Gastroesophageal sphincter (tissue), 4 donors: ENCODE data around the gene CCNH. TPM values are rescaled to one million over a fixed set of nuclear protein-coding genes. Genes with fewer than 3 reads are reported as not detected.

Experiments used
- ATAC-seq: fragments of 150-250 bp; one replicate; pipeline ENCODE4 v1.9.1; 2016; ENCODE audit warnings: mild to moderate bottlenecking, moderate library complexity
- H3K27ac ChIP-seq, 4 donors: fragments of 200-600 bp; sonication (generic) in 3 of 4; 1 replicate in 3 of 4; 2 replicates in 1 of 4; pipeline ENCODE4 v1.5.1; 2016 to 2019
- H3K27me3 ChIP-seq: fragments of 200-600 bp; sonication (generic); one replicate; pipeline ENCODE4 v1.5.1; 2019
- H3K36me3 ChIP-seq, 2 donors: fragments of 200-600 bp; sonication (generic); one replicate each; pipeline ENCODE4 v1.5.1; 2019; ENCODE audit warnings: control low read depth in 1 of 2
- H3K4me1 ChIP-seq, 3 donors: fragments of 200-600 bp; sonication (generic); 1 replicate in 2 of 3; 2 replicates in 1 of 3; pipeline ENCODE4 v1.5.1; 2016 to 2019; ENCODE audit warnings: control low read depth in 2 of 3
- H3K4me3 ChIP-seq, 2 donors: fragments of 200-600 bp; sonication (generic); one replicate each; pipeline ENCODE4 v1.5.1; 2019; ENCODE audit warnings: mild to moderate bottlenecking in 1 of 2, moderate library complexity in 1 of 2
- H3K9me3 ChIP-seq, 3 donors: fragments of 200-600 bp; sonication (generic); one replicate each; pipeline ENCODE4 v1.5.1; 2017 to 2019; ENCODE audit warnings: control low read depth in 2 of 3
- EP300 ChIP-seq: sonication (generic); formaldehyde crosslinking; IDR thresholded peaks from one replicate; pipeline ENCODE4 v1.6.1; 2017; ENCODE audit warnings: antibody characterized with exemption, mild to moderate bottlenecking
- POLR2A ChIP-seq, 2 donors: fragments of 450-650 bp; IDR thresholded peaks; one replicate each; pipeline ENCODE4 v1.6.1; 2017; ENCODE audit warnings: antibody characterized with exemption in 2 of 2, mild to moderate bottlenecking in 2 of 2, moderate library complexity in 1 of 2
- POLR2AphosphoS5 ChIP-seq: sonication (generic); formaldehyde crosslinking; IDR thresholded peaks from one replicate; pipeline ENCODE4 v1.6.1; 2017; ENCODE audit warnings: antibody characterized with exemption
- WGBS, 2 donors: methylation state at CpG; one replicate each; pipeline ENCODE4 v1.1.5; 2018; ENCODE audit warnings: low coverage in 1 of 2; 5-methylcytosine and 5-hydroxymethylcytosine counted together
- total RNA-seq, 4 donors: library from RNA; depleted of rRNA; stranded (reverse); fragments of >200 nt; gene quantifications; one replicate each; pipeline ENCODE4 v1.1.0, GENCODE V29; 2016
- TF ChIP-seq, protein P1 (sequence below), 4 experiments: fragments of 200-600 bp in 2 of 4; fragments of 450-650 bp in 2 of 4; sonication (generic) in 1 of 4; IDR thresholded peaks; one replicate each; pipeline ENCODE4 v1.5.1; 2017 to 2019; ENCODE audit warnings: antibody characterized with exemption in 4 of 4, mild to moderate bottlenecking in 2 of 4, moderate library complexity in 2 of 4

CCNH gene
- total RNA-seq, 4 donors from 2014 or later: 32.0 to 125 (median 81.0) TPM

GRCh38 chr5:87393331-87393730 lies 19.4 kb downstream of the CCNH start:
- H3K4me1 ChIP-seq: peaks cover 10 to 41% (median 13%) of the 10 kb centered on the region in 3 donors
- peak overlapping the region; percentile 58 to 63 (median 61) for H3K27ac ChIP-seq
- ATAC-seq: peak; percentile 69
- H3K9me3 ChIP-seq: no peaks in the 10 kb centered on the region
- no peaks in the 10 kb centered on the region for H3K27me3 ChIP-seq
- 23 to 41% methylated on average over 2 of the region's 2 CpGs for WGBS, 2 donors
- H3K4me3 ChIP-seq: no peak overlapping the region
- peaks cover 4 to 92% of the 10 kb centered on the region in 2 donors for H3K36me3 ChIP-seq
- TF ChIP-seq, protein P1, sequence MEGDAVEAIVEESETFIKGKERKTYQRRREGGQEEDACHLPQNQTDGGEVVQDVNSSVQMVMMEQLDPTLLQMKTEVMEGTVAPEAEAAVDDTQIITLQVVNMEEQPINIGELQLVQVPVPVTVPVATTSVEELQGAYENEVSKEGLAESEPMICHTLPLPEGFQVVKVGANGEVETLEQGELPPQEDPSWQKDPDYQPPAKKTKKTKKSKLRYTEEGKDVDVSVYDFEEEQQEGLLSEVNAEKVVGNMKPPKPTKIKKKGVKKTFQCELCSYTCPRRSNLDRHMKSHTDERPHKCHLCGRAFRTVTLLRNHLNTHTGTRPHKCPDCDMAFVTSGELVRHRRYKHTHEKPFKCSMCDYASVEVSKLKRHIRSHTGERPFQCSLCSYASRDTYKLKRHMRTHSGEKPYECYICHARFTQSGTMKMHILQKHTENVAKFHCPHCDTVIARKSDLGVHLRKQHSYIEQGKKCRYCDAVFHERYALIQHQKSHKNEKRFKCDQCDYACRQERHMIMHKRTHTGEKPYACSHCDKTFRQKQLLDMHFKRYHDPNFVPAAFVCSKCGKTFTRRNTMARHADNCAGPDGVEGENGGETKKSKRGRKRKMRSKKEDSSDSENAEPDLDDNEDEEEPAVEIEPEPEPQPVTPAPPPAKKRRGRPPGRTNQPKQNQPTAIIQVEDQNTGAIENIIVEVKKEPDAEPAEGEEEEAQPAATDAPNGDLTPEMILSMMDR (IDR thresholded peaks at IDR 0.05): no peak
- TF ChIP-seq EP300 (no peak), POLR2A (IDR thresholded peaks at IDR 0.05) (no peak), POLR2AphosphoS5 (peak; percentile 63)

GRCh38 chr5:87392801-87393200 lies 19.9 kb downstream of the CCNH start:
- H3K36me3 ChIP-seq: peaks cover 2 to 92% of the 10 kb centered on the region in 2 donors
- no peak overlapping the region for H3K4me3 ChIP-seq
- ATAC-seq: no peak
- H3K27ac ChIP-seq: peak overlapping the region in 3 of 4 donors; percentile 58 to 63 (median 63)
- H3K4me1 ChIP-seq: peaks cover 10 to 41% (median 13%) of the 10 kb centered on the region in 3 donors
- WGBS, 2 donors: 39 to 41% methylated on average over 3 to 4 of the region's 4 CpGs
- no peaks in the 10 kb centered on the region for H3K9me3 ChIP-seq
- TF ChIP-seq POLR2A (IDR thresholded peaks at IDR 0.05) (no peak), EP300 (no peak), POLR2AphosphoS5 (no peak)
- TF ChIP-seq, protein P1 (IDR thresholded peaks at IDR 0.05): no peak
- no peaks in the 10 kb centered on the region for H3K27me3 ChIP-seq

DNA sequence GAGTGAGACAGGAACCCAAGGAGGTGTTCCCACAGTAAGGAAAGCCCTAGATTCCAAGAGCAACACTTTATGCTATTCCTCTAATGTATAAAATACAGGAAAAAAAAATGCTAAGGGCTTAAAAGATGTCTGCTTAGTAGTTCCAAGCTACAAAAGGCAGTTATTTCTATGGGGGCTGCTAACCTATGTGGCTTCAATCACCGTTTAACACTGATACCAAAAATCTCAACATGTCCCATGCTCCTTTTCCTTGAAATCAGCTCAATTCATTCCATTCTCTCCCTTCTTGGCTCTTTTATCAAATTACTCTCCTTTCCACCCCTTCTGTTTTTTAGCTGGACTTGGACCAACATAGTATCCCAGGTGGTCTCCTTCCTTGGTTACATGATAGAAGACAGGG lies 20.6 kb downstream of the CCNH start:
- WGBS, 2 donors: 67 to 86% methylated on average over 1 of the region's 1 CpG
- H3K4me3 ChIP-seq: no peak overlapping the region

DNA sequence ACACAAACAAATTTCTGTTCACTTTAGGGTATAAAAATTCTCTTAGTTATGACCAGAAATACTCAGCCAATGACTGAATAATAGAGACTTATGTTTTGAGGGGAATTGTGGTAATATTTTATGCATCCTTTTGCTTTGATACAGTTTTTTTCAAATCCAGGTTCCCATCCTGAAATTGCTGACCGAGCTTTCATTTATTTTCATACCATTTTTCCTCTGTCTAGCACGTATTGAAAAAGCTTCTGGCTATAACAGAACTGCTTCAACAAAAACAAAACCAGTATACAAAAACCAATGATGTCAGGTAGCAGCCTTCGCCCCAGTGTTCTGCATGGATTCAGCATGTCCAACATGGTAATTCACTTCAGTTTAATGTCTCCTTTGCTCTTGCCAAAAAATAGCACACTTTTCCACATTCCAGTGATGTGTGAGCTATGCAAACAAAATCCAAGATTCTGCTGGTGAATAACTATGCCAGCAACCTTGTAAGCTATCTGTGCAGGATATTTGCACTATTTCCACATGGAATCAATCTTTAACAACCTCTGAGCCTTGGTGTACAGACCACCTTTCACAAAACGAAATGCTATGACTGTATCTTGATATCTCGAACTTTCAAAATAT lies 22.0 kb downstream of the CCNH start:
- Histone ChIP-seq H3K27ac (peak overlapping the region in 2 of 4 donors; percentile 3 to 29), H3K36me3 (peaks cover 0 to 92% of the 10 kb centered on the region in 2 donors), H3K4me3 (no peak overlapping the region), H3K9me3 (no peaks in the 10 kb centered on the region), H3K27me3 (no peaks in the 10 kb centered on the region), H3K4me1 (peaks cover 10 to 41% (median 13%) of the 10 kb centered on the region in 3 donors)
- WGBS, 2 donors: 54 to 61% methylated on average over 5 of the region's 5 CpGs
- ATAC-seq: no peak
- TF ChIP-seq POLR2A (IDR thresholded peaks at IDR 0.05) (no peak), POLR2AphosphoS5 (no peak), EP300 (no peak)
- TF ChIP-seq, protein P1 (IDR thresholded peaks at IDR 0.05): no peak

More for the DNA sequence above, 20.6 kb downstream of the CCNH start:
- TF ChIP-seq POLR2AphosphoS5: no peak
- no peak for TF ChIP-seq EP300
- TF ChIP-seq, protein P1 (IDR thresholded peaks at IDR 0.05): no peak
- no peak for TF ChIP-seq POLR2A (IDR thresholded peaks at IDR 0.05)
- ATAC-seq: no peak
- Histone ChIP-seq H3K4me1 (peaks cover 10 to 41% (median 13%) of the 10 kb centered on the region in 3 donors), H3K9me3 (no peaks in the 10 kb centered on the region), H3K27ac (peak overlapping the region in 3 of 4 donors; percentile 58 to 63 (median 63)), H3K36me3 (peaks cover 0 to 92% of the 10 kb centered on the region in 2 donors), H3K27me3 (no peaks in the 10 kb centered on the region)

DNA sequence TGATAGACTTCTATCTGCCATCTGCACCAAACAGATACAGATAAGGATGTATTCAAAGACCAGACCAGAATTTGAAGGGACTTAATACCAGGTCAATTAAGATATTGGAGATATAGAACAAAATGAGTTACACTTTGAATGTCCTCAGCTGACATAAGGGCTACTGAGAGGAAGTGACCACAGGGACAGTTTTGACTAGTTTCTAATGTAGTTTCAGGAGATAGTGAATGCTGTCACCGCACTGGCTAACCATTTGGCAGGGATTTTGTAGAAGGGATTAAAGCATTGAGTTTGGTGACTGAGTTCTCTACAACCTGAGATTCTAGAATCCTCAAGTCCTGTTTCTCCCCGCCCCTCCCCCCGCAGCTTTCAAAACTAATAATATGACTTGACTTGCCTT lies 22.7 kb downstream of the CCNH start:
- ATAC-seq: no peak
- Histone ChIP-seq H3K4me3 (no peak overlapping the region), H3K9me3 (no peaks in the 10 kb centered on the region), H3K4me1 (peaks cover 10 to 41% (median 13%) of the 10 kb centered on the region in 3 donors), H3K27me3 (no peaks in the 10 kb centered on the region), H3K36me3 (peaks cover 0 to 88% of the 10 kb centered on the region in 2 donors), H3K27ac (no peak overlapping the region)
- WGBS, 2 donors: 93% methylated on average over 3 of the region's 3 CpGs
- no peak for TF ChIP-seq POLR2A (IDR thresholded peaks at IDR 0.05)
